ENCODE data around the gene ANP32E.

DNA sequence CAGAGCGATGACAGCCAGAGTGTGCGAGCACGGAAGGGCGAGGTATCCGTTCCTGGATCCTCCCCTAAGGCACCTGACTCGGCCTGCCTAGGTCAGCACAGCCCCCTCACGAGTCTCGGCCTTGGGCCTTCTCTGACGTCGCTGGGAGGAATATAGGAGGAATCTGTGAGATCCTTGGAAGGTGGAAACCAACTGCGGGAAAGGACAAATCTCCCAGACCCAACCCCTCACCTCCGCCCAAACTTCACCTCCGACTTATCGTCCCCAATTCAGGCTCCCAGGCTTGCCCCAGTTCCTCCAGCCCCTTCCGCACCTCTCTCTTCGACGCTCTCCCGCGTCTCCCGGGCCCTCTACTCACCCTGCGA is 32.4 kb upstream of the ANP32E start:
- TF ChIP-seq, protein P1, sequence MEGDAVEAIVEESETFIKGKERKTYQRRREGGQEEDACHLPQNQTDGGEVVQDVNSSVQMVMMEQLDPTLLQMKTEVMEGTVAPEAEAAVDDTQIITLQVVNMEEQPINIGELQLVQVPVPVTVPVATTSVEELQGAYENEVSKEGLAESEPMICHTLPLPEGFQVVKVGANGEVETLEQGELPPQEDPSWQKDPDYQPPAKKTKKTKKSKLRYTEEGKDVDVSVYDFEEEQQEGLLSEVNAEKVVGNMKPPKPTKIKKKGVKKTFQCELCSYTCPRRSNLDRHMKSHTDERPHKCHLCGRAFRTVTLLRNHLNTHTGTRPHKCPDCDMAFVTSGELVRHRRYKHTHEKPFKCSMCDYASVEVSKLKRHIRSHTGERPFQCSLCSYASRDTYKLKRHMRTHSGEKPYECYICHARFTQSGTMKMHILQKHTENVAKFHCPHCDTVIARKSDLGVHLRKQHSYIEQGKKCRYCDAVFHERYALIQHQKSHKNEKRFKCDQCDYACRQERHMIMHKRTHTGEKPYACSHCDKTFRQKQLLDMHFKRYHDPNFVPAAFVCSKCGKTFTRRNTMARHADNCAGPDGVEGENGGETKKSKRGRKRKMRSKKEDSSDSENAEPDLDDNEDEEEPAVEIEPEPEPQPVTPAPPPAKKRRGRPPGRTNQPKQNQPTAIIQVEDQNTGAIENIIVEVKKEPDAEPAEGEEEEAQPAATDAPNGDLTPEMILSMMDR (IDR thresholded peaks at IDR 0.05) = no peak
- no peak for TF ChIP-seq POLR2A (IDR thresholded peaks at IDR 0.05)
